Esophagus muscularis mucosa (tissue), 4 donors: Measurements from ENCODE around the gene NXF1. TPM values are rescaled to one million over a fixed set of nuclear protein-coding genes. Genes with fewer than 3 reads are reported as not detected.
A peak's percentile ranks its signal among the peaks of the same experiment; 100 is the strongest.
"Not testable (repeated sequence)": the region's sequence is repeated elsewhere in the genome, so short reads cannot be mapped to it uniquely, and the experiment has no call there.

ENCODE experiments used
- DNase-seq: peaks from one replicate; pipeline ENCODE4 v3.0.0-alpha.2; 2017; ENCODE audit errors: extremely low spot score
- H3K27ac ChIP-seq, 4 donors: fragments of 200-600 bp; sonication (generic); replicated peaks in 1 of 4; 1 replicate in 3 of 4; 2 replicates in 1 of 4; pipeline ENCODE4 v1.5.1; 2016 to 2019; ENCODE audit warnings: mild to moderate bottlenecking in 1 of 4
- H3K27me3 ChIP-seq, 4 donors: fragments of 200-600 bp; sonication (generic); one replicate each; pipeline versions ENCODE4 v1.5.1 to v1.6.0; 2016 to 2019
- H3K36me3 ChIP-seq, 4 donors: fragments of 200-600 bp; sonication (generic); one replicate each; pipeline ENCODE4 v1.5.1; 2016 to 2019
- H3K4me1 ChIP-seq, 4 donors: fragments of 200-600 bp; sonication (generic); one replicate each; pipeline ENCODE4 v1.5.1; 2016 to 2019
- H3K4me3 ChIP-seq, 4 donors: fragments of 200-600 bp; sonication (generic); 1 replicate in 2 of 4; 2 replicates in 2 of 4; pipeline ENCODE4 v1.5.1; 2016 to 2019; ENCODE audit warnings: mild to moderate bottlenecking in 4 of 4, moderate library complexity in 1 of 4
- H3K9me3 ChIP-seq, 4 donors: fragments of 200-600 bp; sonication (generic); 1 replicate in 3 of 4; 2 replicates in 1 of 4; pipeline ENCODE4 v1.5.1; 2016 to 2019
- CTCF ChIP-seq, 3 experiments: fragments of 200-600 bp in 2 of 3; fragments of 450-650 bp in 1 of 3; sonication (generic) in 2 of 3; IDR thresholded peaks; one replicate each; pipeline ENCODE4 v1.5.1; 2017 to 2019; ENCODE audit warnings: antibody characterized with exemption in 3 of 3, mild to moderate bottlenecking in 2 of 3, moderate library complexity in 1 of 3
- EP300 ChIP-seq: sonication (generic); formaldehyde crosslinking; IDR thresholded peaks from one replicate; pipeline ENCODE4 v1.6.1; 2017; ENCODE audit warnings: antibody characterized with exemption
- POLR2A ChIP-seq: fragments of 450-650 bp; IDR thresholded peaks from one replicate; pipeline ENCODE4 v1.6.1; 2017; ENCODE audit warnings: antibody characterized with exemption, moderate library complexity, mild to moderate bottlenecking, low read depth
- POLR2AphosphoS5 ChIP-seq, 2 donors: sonication (generic); formaldehyde crosslinking; IDR thresholded peaks; one replicate each; pipeline ENCODE4 v1.6.1; 2017; ENCODE audit warnings: antibody characterized with exemption in 2 of 2
- WGBS: methylation state at CpG from one replicate; pipeline ENCODE4 v1.1.5; 2018; 5-methylcytosine and 5-hydroxymethylcytosine counted together
- intact Hi-C: fragments of 100-400 bp; cut with DNase I; formaldehyde crosslinking; loops from one replicate; pipeline ENCODE4 v1.15.1; 2023
- total RNA-seq, 4 donors: library from RNA; depleted of rRNA; stranded (reverse); fragments of >200 nt; gene quantifications; one replicate each; pipeline versions ENCODE4 v1.1.0 to v1.2.1, GENCODE V29; 2016

NXF1 gene
- total RNA-seq, 4 donors from 2014 or later: 38.6 to 86.4 (median 48.4) TPM

- intact Hi-C loops: loop anchor here (2.0 to 5.0 kb wide), 2 partner anchors 26 to 39 kb away; partner anchors contain the start of genes NXF1 and TMEM223
- Histone ChIP-seq H3K4me3 (peak overlapping the region; percentile 89 to 98 (median 94)), H3K27ac (peak overlapping the region; percentile 95 to 99 (median 97)), H3K9me3 (no peaks in the 10 kb centered on the region), H3K4me1 (peaks cover 42 to 64% (median 48%) of the 10 kb centered on the region in 4 donors), H3K36me3 (peaks cover 23 to 70% (median 52%) of the 10 kb centered on the region in 4 donors), H3K27me3 (no peaks in the 10 kb centered on the region)
- 0% methylated on average over 22 of the region's 33 CpGs for WGBS
- DNase-seq: no peak
- TF ChIP-seq POLR2A (peak; percentile 31), POLR2AphosphoS5 (IDR thresholded peaks at IDR 0.05) (no peak)
Measured at GRCh38 chr11:62830904-62831519, 25.8 kb upstream of the NXF1 start.

- WGBS: 90% methylated on average over 8 of the region's 8 CpGs
- H3K4me3 ChIP-seq, H3K27me3 ChIP-seq, intact Hi-C loops, H3K9me3 ChIP-seq, DNase-seq, H3K27ac ChIP-seq: not testable (repeated sequence)
- Histone ChIP-seq H3K36me3 (peaks cover 43 to 71% (median 55%) of the 10 kb centered on the region in 4 donors), H3K4me1 (peaks cover 35 to 42% (median 38%) of the 10 kb centered on the region in 4 donors)
Measured at GRCh38 chr11:62828130-62828529, 22.9 kb upstream of the NXF1 start.

- intact Hi-C loops: no loop called here
- no peak for TF ChIP-seq POLR2A
- no peak for TF ChIP-seq EP300
- TF ChIP-seq POLR2AphosphoS5 (IDR thresholded peaks at IDR 0.05): no peak
- no peak for TF ChIP-seq CTCF (IDR thresholded peaks at IDR 0.05)
- H3K36me3 ChIP-seq: peaks cover 80 to 100% (median 91%) of the 10 kb centered on the region in 4 donors
Measured at GRCh38 chr11:62823677-62824076, 18.4 kb upstream of the NXF1 start.

GRCh38 chr11:62817129-62817528 lies 11.9 kb upstream of the NXF1 start:
- Histone ChIP-seq H3K27me3 (no peaks in the 10 kb centered on the region), H3K27ac (no peak overlapping the region), H3K4me3 (no peak overlapping the region), H3K9me3 (no peaks in the 10 kb centered on the region), H3K4me1 (no peaks in the 10 kb centered on the region), H3K36me3 (peaks cover 36 to 94% (median 85%) of the 10 kb centered on the region in 4 donors)
- DNase-seq: no peak
- TF ChIP-seq POLR2A: no peak
- no peak for TF ChIP-seq CTCF (IDR thresholded peaks at IDR 0.05)
- no peak for TF ChIP-seq POLR2AphosphoS5 (IDR thresholded peaks at IDR 0.05)
- TF ChIP-seq EP300: no peak
- 84% methylated on average over 4 of the region's 4 CpGs for WGBS
- intact Hi-C loops: no loop called here

More at GRCh38 chr11:62823677-62824076, 18.4 kb upstream of the NXF1 start:
- Histone ChIP-seq H3K27me3 (no peaks in the 10 kb centered on the region), H3K27ac (no peak overlapping the region), H3K4me3 (no peak overlapping the region), H3K4me1 (peaks cover 3 to 9% (median 6%) of the 10 kb centered on the region in 4 donors), H3K9me3 (no peaks in the 10 kb centered on the region)
- no peak for DNase-seq
- WGBS: 96% methylated on average over 3 of the region's 3 CpGs

GRCh38 chr11:62816557-62816956 lies 11.3 kb upstream of the NXF1 start:
- H3K36me3 ChIP-seq: peaks cover 30 to 88% (median 79%) of the 10 kb centered on the region in 4 donors
- no peak for DNase-seq
- intact Hi-C loops: no loop called here

More at GRCh38 chr11:62816557-62816956, 11.3 kb upstream of the NXF1 start:
- TF ChIP-seq POLR2AphosphoS5 (IDR thresholded peaks at IDR 0.05): no peak
- TF ChIP-seq POLR2A: no peak
- TF ChIP-seq CTCF (IDR thresholded peaks at IDR 0.05): no peak
- TF ChIP-seq EP300: no peak
- Histone ChIP-seq H3K4me3 (no peak overlapping the region), H3K9me3 (no peaks in the 10 kb centered on the region), H3K4me1 (no peaks in the 10 kb centered on the region), H3K27ac (no peak overlapping the region), H3K27me3 (no peaks in the 10 kb centered on the region)
- 77% methylated on average over 8 of the region's 8 CpGs for WGBS
